Liver (tissue), 9 donors: ENCODE data around the gene USP17L30. TPM values are rescaled to one million over a fixed set of nuclear protein-coding genes. Genes with fewer than 3 reads are reported as not detected.
"Not testable (repeated sequence)": the region's sequence is repeated elsewhere in the genome, so short reads cannot be mapped to it uniquely, and the experiment has no call there.

Experiments
- DNase-seq: peaks from one replicate; pipeline ENCODE4 v3.0.0-alpha.2; 2017; ENCODE audit warnings: low spot score
- H3K27ac ChIP-seq, 2 donors: one replicate each; pipeline ENCODE4 v1.7.0; 2013; ENCODE audit warnings: inconsistent platforms in 2 of 2, low read length in 2 of 2, control low read depth in 1 of 2, low read depth in 1 of 2, mild to moderate bottlenecking in 1 of 2
- H3K27me3 ChIP-seq, 4 donors: one replicate each; pipeline versions ENCODE4 v1.6.1 to v1.7.0; 2013; ENCODE audit warnings: low read length in 3 of 4, inconsistent platforms in 1 of 4, mild to moderate bottlenecking in 1 of 4, moderate library complexity in 1 of 4; ENCODE audit not compliant: control insufficient read depth in 4 of 4, insufficient read depth in 4 of 4
- H3K36me3 ChIP-seq, 4 donors: one replicate each; pipeline versions ENCODE4 v1.6.1 to v1.7.0; 2013; ENCODE audit warnings: low read length in 3 of 4, mild to moderate bottlenecking in 3 of 4, low read depth in 1 of 4, moderate library complexity in 1 of 4; ENCODE audit not compliant: control insufficient read depth in 4 of 4, insufficient read depth in 3 of 4
- H3K4me1 ChIP-seq, 4 donors: one replicate each; pipeline versions ENCODE4 v1.6.1 to v1.7.0; 2013; ENCODE audit warnings: low read length in 3 of 4, mild to moderate bottlenecking in 3 of 4, moderate library complexity in 1 of 4; ENCODE audit not compliant: control insufficient read depth in 4 of 4, insufficient read depth in 4 of 4
- H3K4me3 ChIP-seq, 3 donors: one replicate each; pipeline versions ENCODE4 v1.6.1 to v1.7.0; 2013; ENCODE audit warnings: low read length in 3 of 3, control low read depth in 1 of 3, low read depth in 1 of 3, mild to moderate bottlenecking in 1 of 3
- H3K9ac ChIP-seq, 2 donors: one replicate each; pipeline ENCODE4 v1.7.0; 2013; ENCODE audit warnings: low read length in 2 of 2, mild to moderate bottlenecking in 2 of 2, moderate library complexity in 2 of 2, control low read depth in 1 of 2, low read depth in 1 of 2
- H3K9me3 ChIP-seq, 4 donors: one replicate each; pipeline versions ENCODE4 v1.6.1 to v1.7.0; 2013; ENCODE audit warnings: low read length in 3 of 4; ENCODE audit not compliant: control insufficient read depth in 4 of 4
- FOXA1 ChIP-seq: IDR thresholded peaks from 2 replicates; pipeline ENCODE4 v1.6.1; 2016; ENCODE audit warnings: antibody characterized with exemption
- FOXA2 ChIP-seq: IDR thresholded peaks from 2 replicates; pipeline ENCODE4 v1.6.1; 2016; ENCODE audit warnings: antibody characterized with exemption
- GABPA ChIP-seq, 2 donors: IDR thresholded peaks in 1 of 2; conservative IDR thresholded peaks in 1 of 2; 2 replicates each; pipeline ENCODE4 v1.6.1; 2016; ENCODE audit warnings: antibody characterized with exemption in 2 of 2, mild to moderate bottlenecking in 1 of 2, moderate library complexity in 1 of 2
- HNF4A ChIP-seq, 2 donors: conservative IDR thresholded peaks; 2 replicates each; pipeline ENCODE4 v1.6.1; 2016; ENCODE audit warnings: antibody characterized with exemption in 2 of 2, mild to moderate bottlenecking in 2 of 2
- JUND ChIP-seq, 2 donors: IDR thresholded peaks; 2 replicates each; pipeline ENCODE4 v1.6.1; 2016; ENCODE audit warnings: antibody characterized with exemption in 2 of 2
- RAD21 ChIP-seq, 2 donors: IDR thresholded peaks; 2 replicates each; pipeline ENCODE4 v1.6.1; 2016; ENCODE audit warnings: antibody characterized with exemption in 2 of 2, mild to moderate bottlenecking in 2 of 2
- RXRA ChIP-seq, 2 donors: IDR thresholded peaks; 2 replicates each; pipeline ENCODE4 v1.6.1; 2017 to 2018; ENCODE audit warnings: antibody characterized with exemption in 2 of 2, mild to moderate bottlenecking in 1 of 2
- WGBS: extraction: QIAGEN DNeasy Blood & Tissue Kit; methylation state at CpG from one replicate; pipeline ENCODE4 v1.1.7; 2013; 5-methylcytosine and 5-hydroxymethylcytosine counted together
- polyA plus RNA-seq, 2 donors: library from polyadenylated mRNA; stranded (reverse) in 1 of 2; unstranded in 1 of 2; fragments of 200-250 nt in 1 of 2; fragments of >200 nt in 1 of 2; fragmentation: Nextera tagmentation in 1 of 2; extraction: Ambion mirVana in 1 of 2; gene quantifications; one replicate each; pipeline versions ENCODE4 v1.2.1 to v1.2.3, GENCODE V29; 2013 to 2015
- total RNA-seq, 2 donors: library from RNA; depleted of rRNA; stranded (reverse); fragments of >200 nt; gene quantifications; one replicate each; pipeline ENCODE4 v1.2.3, GENCODE V29; 2014
- TF ChIP-seq, protein P1 (sequence below): fragments of 150-350 bp; IDR thresholded peaks from 2 replicates; pipeline ENCODE4 v1.5.1; 2017; ENCODE audit warnings: improper control_type of control experiment, low read depth, low read length; ENCODE audit not compliant: missing input control
- TF ChIP-seq, protein P2 (sequence below): IDR thresholded peaks from 2 replicates; pipeline ENCODE4 v1.6.1; 2016; ENCODE audit warnings: antibody characterized with exemption
- TF ChIP-seq, protein P3 (sequence below): IDR thresholded peaks from 2 replicates; pipeline ENCODE4 v1.6.1; 2016; ENCODE audit warnings: antibody characterized with exemption
- TF ChIP-seq, protein P4 (sequence below): IDR thresholded peaks from 2 replicates; pipeline ENCODE4 v1.6.1; 2016; ENCODE audit warnings: antibody characterized with exemption, mild to moderate bottlenecking
- donor health status: healthy.
- donor health status: healthy.
- donor health status: healthy.
- donor health status: healthy.
- donor health status: healthy.

Gene USP17L30
- total and polyA plus RNA-seq, 4 donors: not detected

DNA sequence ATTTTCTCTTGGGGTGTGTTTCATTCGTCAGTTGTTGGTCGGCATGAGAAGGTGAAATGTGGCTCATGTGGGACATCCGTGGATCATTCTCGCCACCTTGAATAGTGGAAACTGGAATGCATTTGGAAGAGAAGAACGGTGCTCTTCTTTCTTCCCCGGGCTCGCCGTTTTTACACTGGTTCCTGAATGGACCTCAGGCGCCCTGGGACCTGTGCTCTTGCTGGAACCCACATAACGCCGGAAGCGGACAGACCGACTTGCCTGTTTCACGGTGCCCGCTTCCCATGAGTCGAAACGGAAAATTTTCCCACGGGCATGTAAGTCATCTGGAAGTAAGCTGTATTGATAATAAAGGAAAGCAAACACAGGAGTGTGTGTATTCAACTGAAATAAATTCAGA is 12.1 kb upstream of the USP17L30 start:
- H3K9me3 ChIP-seq, H3K27ac ChIP-seq, H3K9ac ChIP-seq, H3K27me3 ChIP-seq, H3K4me3 ChIP-seq, H3K36me3 ChIP-seq, DNase-seq, H3K4me1 ChIP-seq: not testable (repeated sequence)
- 91% methylated on average over 13 of the region's 18 CpGs for WGBS

DNA sequence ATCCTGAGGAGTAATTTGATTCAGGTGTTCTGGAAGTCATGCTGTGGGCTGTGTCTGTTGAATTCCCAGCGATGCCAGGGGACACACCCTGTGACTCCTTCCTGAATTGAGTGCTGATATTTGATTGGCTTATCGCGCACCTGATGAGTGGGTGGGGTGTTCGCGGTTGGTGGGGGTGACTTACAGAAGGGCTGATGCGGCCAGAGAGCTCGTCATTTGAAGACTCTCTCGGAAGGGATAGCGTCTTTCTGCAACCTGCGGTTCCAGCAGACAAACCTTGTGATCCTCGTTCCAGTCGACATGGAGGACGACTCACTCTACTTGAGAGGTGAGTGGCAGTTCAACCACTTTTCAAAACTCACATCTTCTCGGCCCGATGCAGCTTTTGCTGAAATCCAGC is 9.6 kb upstream of the USP17L30 start, which contains the start of gene USP17L29:
USP17L29 (plus strand) TSS at position 301 of the 400 bp plus-strand sequence; CDS start at position 301, 0 bp downstream.
- not testable (repeated sequence) for H3K36me3 ChIP-seq, H3K9me3 ChIP-seq, H3K4me1 ChIP-seq, H3K4me3 ChIP-seq, H3K27me3 ChIP-seq, H3K9ac ChIP-seq, DNase-seq, H3K27ac ChIP-seq
- no CpG with 5 or more reads among the region's 15 CpGs for WGBS

DNA sequence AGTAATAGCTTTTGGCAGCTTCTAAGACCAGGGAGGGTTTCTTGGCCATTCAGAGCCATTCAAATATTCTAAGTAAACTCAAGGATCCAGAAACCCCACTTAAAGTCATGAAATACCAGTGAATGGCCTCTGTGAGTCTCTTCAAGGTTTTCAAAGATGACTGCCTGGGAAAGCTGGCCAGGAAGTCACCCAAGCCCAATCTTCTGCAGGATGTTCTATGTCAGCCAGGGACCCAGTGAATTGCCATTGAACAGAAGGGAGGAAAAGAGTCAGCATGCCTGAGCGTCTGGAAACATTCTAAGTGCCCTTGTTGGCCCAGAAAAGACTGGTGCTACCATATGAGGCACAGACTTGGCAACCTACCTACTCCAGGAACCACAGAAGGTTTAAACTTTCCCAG is 17.0 kb downstream of the USP17L30 start:
- H3K9me3 ChIP-seq, H3K9ac ChIP-seq, H3K27me3 ChIP-seq, H3K4me1 ChIP-seq, H3K4me3 ChIP-seq, H3K27ac ChIP-seq, H3K36me3 ChIP-seq, DNase-seq: not testable (repeated sequence)
- 77% methylated on average over 1 of the region's 1 CpG for WGBS

DNA sequence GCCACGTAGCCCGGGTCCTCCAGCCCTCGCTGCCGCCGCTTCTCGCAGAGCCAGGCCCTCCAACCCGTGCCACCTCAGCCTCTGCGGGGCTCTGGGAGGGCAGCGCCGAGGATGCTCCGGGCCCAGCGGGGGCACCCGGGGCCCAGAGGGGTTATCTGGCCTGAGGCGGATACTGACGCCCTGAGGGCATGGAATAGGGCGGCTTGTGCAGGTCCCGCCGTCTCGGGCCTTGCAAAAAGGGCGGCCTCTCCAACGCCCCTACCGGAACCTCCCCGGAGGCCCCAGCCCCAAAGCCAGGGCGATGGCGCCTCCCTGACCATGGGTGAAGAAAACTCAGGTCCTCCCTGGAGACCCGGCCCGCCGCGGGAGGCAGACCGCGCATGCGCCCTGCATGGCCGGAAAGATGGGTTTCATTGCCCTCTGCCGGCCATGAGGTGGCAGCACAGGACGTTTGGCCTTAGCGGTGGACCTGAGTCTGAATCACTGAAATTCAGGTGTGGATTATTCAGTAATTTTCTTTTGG is 18.1 kb downstream of the USP17L30 start:
- not testable (repeated sequence) for H3K27ac ChIP-seq, H3K4me1 ChIP-seq, H3K9ac ChIP-seq, H3K36me3 ChIP-seq, H3K9me3 ChIP-seq, H3K27me3 ChIP-seq
- H3K4me3 ChIP-seq: peak overlapping the region in 2 of 3 donors; percentile 32 to 39
- TF ChIP-seq RAD21 (IDR thresholded peaks at IDR 0.05): peak; percentile 42 to 66
- TF ChIP-seq, protein P1, sequence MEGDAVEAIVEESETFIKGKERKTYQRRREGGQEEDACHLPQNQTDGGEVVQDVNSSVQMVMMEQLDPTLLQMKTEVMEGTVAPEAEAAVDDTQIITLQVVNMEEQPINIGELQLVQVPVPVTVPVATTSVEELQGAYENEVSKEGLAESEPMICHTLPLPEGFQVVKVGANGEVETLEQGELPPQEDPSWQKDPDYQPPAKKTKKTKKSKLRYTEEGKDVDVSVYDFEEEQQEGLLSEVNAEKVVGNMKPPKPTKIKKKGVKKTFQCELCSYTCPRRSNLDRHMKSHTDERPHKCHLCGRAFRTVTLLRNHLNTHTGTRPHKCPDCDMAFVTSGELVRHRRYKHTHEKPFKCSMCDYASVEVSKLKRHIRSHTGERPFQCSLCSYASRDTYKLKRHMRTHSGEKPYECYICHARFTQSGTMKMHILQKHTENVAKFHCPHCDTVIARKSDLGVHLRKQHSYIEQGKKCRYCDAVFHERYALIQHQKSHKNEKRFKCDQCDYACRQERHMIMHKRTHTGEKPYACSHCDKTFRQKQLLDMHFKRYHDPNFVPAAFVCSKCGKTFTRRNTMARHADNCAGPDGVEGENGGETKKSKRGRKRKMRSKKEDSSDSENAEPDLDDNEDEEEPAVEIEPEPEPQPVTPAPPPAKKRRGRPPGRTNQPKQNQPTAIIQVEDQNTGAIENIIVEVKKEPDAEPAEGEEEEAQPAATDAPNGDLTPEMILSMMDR: peak; percentile 31
- peak; percentile 35 for DNase-seq
- WGBS: 28% methylated on average over 36 of the region's 36 CpGs

DNA sequence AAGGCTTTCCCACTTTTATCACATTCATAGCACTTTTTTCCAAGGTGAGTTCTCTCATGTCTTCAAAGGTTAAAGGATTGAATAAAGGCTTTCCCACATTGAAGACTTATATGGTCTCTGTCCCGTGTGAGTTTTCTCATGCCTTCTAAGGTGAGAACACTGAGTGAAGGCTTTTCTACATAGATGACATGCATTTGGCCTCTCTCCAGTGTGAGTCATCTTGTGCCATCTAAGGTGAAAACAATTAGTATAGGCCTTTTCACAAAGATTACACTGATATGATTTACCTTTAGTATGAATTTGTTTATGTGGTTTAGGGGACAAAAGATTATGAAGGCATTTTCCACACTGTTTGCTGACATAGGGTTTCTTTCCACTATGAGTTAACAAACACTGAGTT is 21.2 kb downstream of the USP17L30 start:
- Histone ChIP-seq H3K27me3 (no peaks in the 10 kb centered on the region), H3K4me3 (no peak overlapping the region), H3K36me3 (no peaks in the 10 kb centered on the region), H3K9me3 (no peaks in the 10 kb centered on the region), H3K27ac (no peak overlapping the region), H3K9ac (no peak overlapping the region), H3K4me1 (peaks cover 0 to 3% (median 1%) of the 10 kb centered on the region in 4 donors)
- WGBS: 70% methylated on average over 1 of the region's 1 CpG
- no peak for DNase-seq
- TF ChIP-seq FOXA2 (no peak), HNF4A (conservative IDR thresholded peaks at IDR 0.05) (no peak), FOXA1 (no peak), JUND (IDR thresholded peaks at IDR 0.05) (no peak), GABPA (IDR thresholded peaks at IDR 0.05 in 1 of 2, conservative IDR thresholded peaks at IDR 0.05 in 1 of 2) (no peak), RXRA (IDR thresholded peaks at IDR 0.05) (no peak)
- TF ChIP-seq, protein P2, sequence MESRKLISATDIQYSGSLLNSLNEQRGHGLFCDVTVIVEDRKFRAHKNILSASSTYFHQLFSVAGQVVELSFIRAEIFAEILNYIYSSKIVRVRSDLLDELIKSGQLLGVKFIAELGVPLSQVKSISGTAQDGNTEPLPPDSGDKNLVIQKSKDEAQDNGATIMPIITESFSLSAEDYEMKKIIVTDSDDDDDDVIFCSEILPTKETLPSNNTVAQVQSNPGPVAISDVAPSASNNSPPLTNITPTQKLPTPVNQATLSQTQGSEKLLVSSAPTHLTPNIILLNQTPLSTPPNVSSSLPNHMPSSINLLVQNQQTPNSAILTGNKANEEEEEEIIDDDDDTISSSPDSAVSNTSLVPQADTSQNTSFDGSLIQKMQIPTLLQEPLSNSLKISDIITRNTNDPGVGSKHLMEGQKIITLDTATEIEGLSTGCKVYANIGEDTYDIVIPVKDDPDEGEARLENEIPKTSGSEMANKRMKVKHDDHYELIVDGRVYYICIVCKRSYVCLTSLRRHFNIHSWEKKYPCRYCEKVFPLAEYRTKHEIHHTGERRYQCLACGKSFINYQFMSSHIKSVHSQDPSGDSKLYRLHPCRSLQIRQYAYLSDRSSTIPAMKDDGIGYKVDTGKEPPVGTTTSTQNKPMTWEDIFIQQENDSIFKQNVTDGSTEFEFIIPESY: no peak
- TF ChIP-seq, protein P3, sequence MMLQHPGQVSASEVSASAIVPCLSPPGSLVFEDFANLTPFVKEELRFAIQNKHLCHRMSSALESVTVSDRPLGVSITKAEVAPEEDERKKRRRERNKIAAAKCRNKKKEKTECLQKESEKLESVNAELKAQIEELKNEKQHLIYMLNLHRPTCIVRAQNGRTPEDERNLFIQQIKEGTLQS: no peak
- TF ChIP-seq, protein P4, sequence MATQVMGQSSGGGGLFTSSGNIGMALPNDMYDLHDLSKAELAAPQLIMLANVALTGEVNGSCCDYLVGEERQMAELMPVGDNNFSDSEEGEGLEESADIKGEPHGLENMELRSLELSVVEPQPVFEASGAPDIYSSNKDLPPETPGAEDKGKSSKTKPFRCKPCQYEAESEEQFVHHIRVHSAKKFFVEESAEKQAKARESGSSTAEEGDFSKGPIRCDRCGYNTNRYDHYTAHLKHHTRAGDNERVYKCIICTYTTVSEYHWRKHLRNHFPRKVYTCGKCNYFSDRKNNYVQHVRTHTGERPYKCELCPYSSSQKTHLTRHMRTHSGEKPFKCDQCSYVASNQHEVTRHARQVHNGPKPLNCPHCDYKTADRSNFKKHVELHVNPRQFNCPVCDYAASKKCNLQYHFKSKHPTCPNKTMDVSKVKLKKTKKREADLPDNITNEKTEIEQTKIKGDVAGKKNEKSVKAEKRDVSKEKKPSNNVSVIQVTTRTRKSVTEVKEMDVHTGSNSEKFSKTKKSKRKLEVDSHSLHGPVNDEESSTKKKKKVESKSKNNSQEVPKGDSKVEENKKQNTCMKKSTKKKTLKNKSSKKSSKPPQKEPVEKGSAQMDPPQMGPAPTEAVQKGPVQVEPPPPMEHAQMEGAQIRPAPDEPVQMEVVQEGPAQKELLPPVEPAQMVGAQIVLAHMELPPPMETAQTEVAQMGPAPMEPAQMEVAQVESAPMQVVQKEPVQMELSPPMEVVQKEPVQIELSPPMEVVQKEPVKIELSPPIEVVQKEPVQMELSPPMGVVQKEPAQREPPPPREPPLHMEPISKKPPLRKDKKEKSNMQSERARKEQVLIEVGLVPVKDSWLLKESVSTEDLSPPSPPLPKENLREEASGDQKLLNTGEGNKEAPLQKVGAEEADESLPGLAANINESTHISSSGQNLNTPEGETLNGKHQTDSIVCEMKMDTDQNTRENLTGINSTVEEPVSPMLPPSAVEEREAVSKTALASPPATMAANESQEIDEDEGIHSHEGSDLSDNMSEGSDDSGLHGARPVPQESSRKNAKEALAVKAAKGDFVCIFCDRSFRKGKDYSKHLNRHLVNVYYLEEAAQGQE: no peak
